Type B pancreatic cell (in vitro differentiated cells): Measurements from ENCODE around the gene TPPP. TPM values are rescaled to one million over a fixed set of nuclear protein-coding genes. Genes with fewer than 3 reads are reported as not detected.

ENCODE experiments used
- DNase-seq: peaks from one replicate; pipeline ENCODE4 v3.0.0; 2021; ENCODE audit warnings: mixed read lengths; ENCODE audit not compliant: unreplicated experiment; ENCODE audit errors: extremely low spot score
- H3K27ac Mint-ChIP-seq: 2 replicates; pipeline ENCODE4 v1.8.0; 2021; ENCODE audit warnings: mild to moderate bottlenecking, mixed read lengths
- H3K27me3 Mint-ChIP-seq: 2 replicates; pipeline ENCODE4 v1.8.0; 2021; ENCODE audit warnings: mixed read lengths
- H3K36me3 Mint-ChIP-seq: 2 replicates; pipeline ENCODE4 v1.8.0; 2021; ENCODE audit warnings: mixed read lengths
- H3K4me1 Mint-ChIP-seq: one replicate; pipeline ENCODE4 v1.8.0; 2021; ENCODE audit warnings: mixed read lengths; ENCODE audit not compliant: unreplicated experiment
- H3K4me3 Mint-ChIP-seq: 2 replicates; pipeline ENCODE4 v1.8.0; 2021; ENCODE audit warnings: mild to moderate bottlenecking, mixed read lengths
- H3K9me3 Mint-ChIP-seq: 2 replicates; pipeline ENCODE4 v1.8.0; 2021; ENCODE audit warnings: mixed read lengths
- CTCF ChIP-seq: fragments of 200-600 bp; sonication (generic); conservative IDR thresholded peaks from 2 replicates; pipeline ENCODE4 v1.5.0; 2021; ENCODE audit warnings: antibody characterized with exemption, mild to moderate bottlenecking
- total RNA-seq: library from RNA; stranded (reverse); gene quantifications from 2 replicates; pipeline ENCODE4 v1.2.1, GENCODE V29; 2021; ENCODE audit warnings: low replicate concordance

TPPP gene
- total RNA-seq, 1 donor from 2014 or later, result 5.0 TPM

GRCh38 chr5:644971-645370 lies 48.2 kb downstream of the TPPP start:
- TF ChIP-seq CTCF, result no peak
- Mint-ChIP-seq H3K27me3 (no peaks in the 10 kb centered on the region), H3K36me3 (peaks cover 10% of the 10 kb centered on the region), H3K27ac (no peak overlapping the region), H3K4me1 (peaks cover 4% of the 10 kb centered on the region), H3K9me3 (no peaks in the 10 kb centered on the region), H3K4me3 (no peak overlapping the region)
- DNase-seq, result no peak

DNA sequence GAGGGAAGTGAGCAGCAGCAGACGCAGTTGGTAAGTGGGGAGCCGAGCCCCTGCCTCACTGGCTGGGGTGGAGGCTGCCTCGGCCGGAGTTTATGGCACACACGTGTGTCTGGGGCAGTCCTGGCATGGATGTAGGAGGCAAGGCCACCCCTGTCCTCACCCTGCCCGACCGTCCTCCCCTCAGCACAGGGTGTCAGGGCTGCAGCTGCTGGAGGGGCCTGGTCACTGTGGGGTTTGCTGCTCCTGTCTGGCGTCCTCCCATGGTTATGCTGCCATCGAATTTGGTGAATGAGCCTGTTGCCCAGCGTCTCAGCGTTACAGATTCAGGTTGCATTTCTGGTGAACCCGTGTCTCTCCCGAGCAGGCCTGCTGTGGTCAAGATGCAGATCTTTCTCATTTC lies 48.6 kb downstream of the TPPP start:
- TF ChIP-seq CTCF, result no peak
- DNase-seq, result no peak
- H3K4me1 Mint-ChIP-seq, result peaks cover 4% of the 10 kb centered on the region
- H3K27me3 Mint-ChIP-seq, result no peaks in the 10 kb centered on the region
- peak overlapping the region; percentile 19 for H3K27ac Mint-ChIP-seq
- peaks cover 10% of the 10 kb centered on the region for H3K36me3 Mint-ChIP-seq
- no peaks in the 10 kb centered on the region for H3K9me3 Mint-ChIP-seq
- no peak overlapping the region for H3K4me3 Mint-ChIP-seq

GRCh38 chr5:643811-644271 lies 49.3 kb downstream of the TPPP start:
- DNase-seq, result no peak
- H3K9me3 Mint-ChIP-seq, result no peaks in the 10 kb centered on the region
- H3K27ac Mint-ChIP-seq, result peak overlapping the region; percentile 19

GRCh38 chr5:643351-643801 lies 49.8 kb downstream of the TPPP start:
- no peak overlapping the region for H3K27ac Mint-ChIP-seq

More at GRCh38 chr5:643811-644271, 49.3 kb downstream of the TPPP start:
- Mint-ChIP-seq H3K36me3 (peaks cover 10% of the 10 kb centered on the region), H3K4me3 (no peak overlapping the region), H3K4me1 (peaks cover 4% of the 10 kb centered on the region), H3K27me3 (no peaks in the 10 kb centered on the region)
- no peak for TF ChIP-seq CTCF

DNA sequence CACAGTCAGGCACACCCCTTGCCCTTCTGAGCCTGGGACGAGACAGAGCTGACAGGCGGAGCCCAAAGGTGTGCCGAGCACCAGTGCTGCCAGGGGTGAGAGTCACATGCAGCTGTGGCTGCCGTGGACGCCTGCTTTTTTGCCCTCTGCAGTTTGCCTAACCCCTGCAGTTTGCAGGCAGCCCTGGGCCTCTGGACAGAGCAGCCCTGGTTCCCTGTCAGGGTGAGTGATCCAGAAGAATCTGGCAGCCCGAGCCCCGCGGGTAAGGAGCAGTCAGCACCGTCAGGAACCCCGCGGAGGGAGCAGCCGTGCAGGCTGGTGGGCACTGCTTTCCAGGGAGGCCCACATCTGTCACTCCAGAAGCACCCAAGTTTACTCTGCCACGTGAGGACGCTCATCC lies 50.7 kb downstream of the TPPP start:
- Mint-ChIP-seq H3K4me3 (no peak overlapping the region), H3K4me1 (peaks cover 4% of the 10 kb centered on the region), H3K27ac (no peak overlapping the region), H3K27me3 (no peaks in the 10 kb centered on the region), H3K36me3 (peaks cover 10% of the 10 kb centered on the region), H3K9me3 (no peaks in the 10 kb centered on the region)
- DNase-seq, result no peak
- no peak for TF ChIP-seq CTCF

More at GRCh38 chr5:643351-643801, 49.8 kb downstream of the TPPP start:
- Mint-ChIP-seq H3K9me3 (no peaks in the 10 kb centered on the region), H3K4me3 (no peak overlapping the region), H3K4me1 (peaks cover 4% of the 10 kb centered on the region), H3K36me3 (peaks cover 10% of the 10 kb centered on the region), H3K27me3 (no peaks in the 10 kb centered on the region)
- DNase-seq, result no peak
- no peak for TF ChIP-seq CTCF

GRCh38 chr5:641331-641765 lies 51.8 kb downstream of the TPPP start:
- peaks cover 14% of the 10 kb centered on the region for H3K36me3 Mint-ChIP-seq
- DNase-seq, result no peak
- H3K27ac Mint-ChIP-seq, result no peak overlapping the region
- no peaks in the 10 kb centered on the region for H3K27me3 Mint-ChIP-seq
- H3K4me3 Mint-ChIP-seq, result no peak overlapping the region
- H3K4me1 Mint-ChIP-seq, result peaks cover 4% of the 10 kb centered on the region
- TF ChIP-seq CTCF, result no peak
- H3K9me3 Mint-ChIP-seq, result no peaks in the 10 kb centered on the region
